Small intestine (tissue), 7 donors: ENCODE measurements around the gene SIPA1L3. TPM values are rescaled to one million over a fixed set of nuclear protein-coding genes. Genes with fewer than 3 reads are reported as not detected.
A peak's percentile ranks its signal among the peaks of the same experiment; 100 is the strongest.

ENCODE experiments used
- DNase-seq, 2 donors: peaks; one replicate each; pipeline versions ENCODE4 v3.0.0 to v3.0.0-alpha.2; 2013
- FAIRE-seq: peaks from 2 replicates; lab custom pipeline; 2012; peaks lifted over from hg19 to GRCh38; lab: Jason Lieb, UNC
- H3K27ac ChIP-seq, 3 donors: one replicate each; pipeline ENCODE4 v1.5.1; 2013; ENCODE audit warnings: low read length in 2 of 3, mild to moderate bottlenecking in 2 of 3, control low read depth in 1 of 3, inconsistent platforms in 1 of 3, low read depth in 1 of 3, moderate library complexity in 1 of 3
- H3K27me3 ChIP-seq, 3 donors: one replicate each; pipeline ENCODE4 v1.6.1; 2013; ENCODE audit warnings: low read length in 3 of 3, inconsistent platforms in 1 of 3; ENCODE audit not compliant: control insufficient read depth in 3 of 3, insufficient read depth in 3 of 3
- H3K36me3 ChIP-seq, 3 donors: one replicate each; pipeline ENCODE4 v1.6.1; 2013; ENCODE audit warnings: low read length in 3 of 3, inconsistent platforms in 1 of 3, low read depth in 1 of 3, mild to moderate bottlenecking in 1 of 3, moderate library complexity in 1 of 3; ENCODE audit not compliant: control insufficient read depth in 3 of 3, insufficient read depth in 2 of 3
- H3K4me1 ChIP-seq, 3 donors: one replicate each; pipeline ENCODE4 v1.6.1; 2013; ENCODE audit warnings: low read length in 2 of 3, inconsistent platforms in 1 of 3, low read depth in 1 of 3, mild to moderate bottlenecking in 1 of 3, moderate library complexity in 1 of 3; ENCODE audit not compliant: control insufficient read depth in 3 of 3, insufficient read depth in 2 of 3
- H3K4me3 ChIP-seq, 3 donors: one replicate each; pipeline ENCODE4 v1.5.1; 2013; ENCODE audit warnings: low read length in 3 of 3, control low read depth in 1 of 3, inconsistent platforms in 1 of 3, low read depth in 1 of 3, mild to moderate bottlenecking in 1 of 3, moderate library complexity in 1 of 3
- H3K9me3 ChIP-seq, 2 donors: one replicate each; pipeline ENCODE4 v1.6.1; 2013; ENCODE audit warnings: low read depth in 1 of 2, low read length in 1 of 2; ENCODE audit not compliant: control insufficient read depth in 2 of 2, insufficient read depth in 1 of 2
- WGBS, 3 donors: extraction: QIAGEN DNeasy Blood & Tissue Kit; methylation state at CpG; one replicate each; pipeline ENCODE4 v1.1.7; 2013; 5-methylcytosine and 5-hydroxymethylcytosine counted together
- polyA plus RNA-seq, 4 donors: library from polyadenylated mRNA; stranded (reverse) in 3 of 4; unstranded in 1 of 4; fragments of 200-250 nt in 3 of 4; fragments of 120-200 nt in 1 of 4; gene quantifications; one replicate each; pipeline versions ENCODE4 v1.2.1 to v1.2.3, GENCODE V29; 2013
- donor health status: healthy with polysubstance abuse.
- donor health status: control.
- donor health status: control.
- donor health status: Bipolar disorder and iron deficiency.
- donor health status: healthy.

The SIPA1L3 gene
- polyA plus RNA-seq, 4 donors, result 19.2 to 57.9 (median 34.1) TPM

DNA sequence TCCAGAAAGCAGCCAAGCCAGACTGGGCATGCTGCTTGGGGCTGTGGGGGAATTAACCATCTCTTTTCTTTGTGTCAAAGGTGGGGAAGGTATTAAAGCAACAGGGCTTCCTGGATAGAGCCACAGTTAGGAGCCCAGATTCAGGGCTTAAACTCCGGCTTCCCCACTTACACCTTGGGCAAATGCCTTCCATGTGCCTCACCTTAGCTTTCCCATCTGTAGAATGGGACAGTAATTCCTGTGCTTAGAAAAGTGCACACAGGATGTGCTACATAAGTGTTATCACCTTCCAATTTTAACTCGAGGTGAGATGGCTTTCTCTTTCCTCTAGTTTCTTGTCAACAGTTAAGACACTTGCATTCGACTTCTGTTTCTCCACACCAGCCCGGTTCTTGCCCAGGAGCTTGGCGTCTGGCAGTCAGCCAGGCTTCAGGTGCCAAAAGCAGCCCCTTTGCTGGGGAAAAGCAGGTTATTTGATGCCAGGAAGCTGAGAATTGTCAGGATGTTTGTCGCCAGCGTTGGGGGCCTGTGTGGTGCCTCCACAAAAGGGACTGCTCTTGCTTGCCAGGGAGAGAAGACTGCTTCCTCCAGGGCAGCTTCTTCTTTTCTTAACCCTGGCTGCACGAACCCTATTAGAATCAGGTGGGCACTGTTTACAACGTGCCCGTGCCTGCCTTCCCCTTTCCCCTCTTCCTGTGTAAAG is 79.2 kb downstream of the SIPA1L3 start:
- H3K4me3 ChIP-seq, result no peak overlapping the region
- 60 to 63% (median 62%) methylated on average over 10 of the region's 10 CpGs for WGBS, 3 donors
- H3K27ac ChIP-seq, result no peak overlapping the region
- peaks cover 0 to 41% (median 6%) of the 10 kb centered on the region in 3 donors for H3K4me1 ChIP-seq
- no peak for FAIRE-seq
- H3K36me3 ChIP-seq, result peaks cover 0 to 43% (median 0%) of the 10 kb centered on the region in 3 donors
- no peaks in the 10 kb centered on the region for H3K9me3 ChIP-seq
- no peak for DNase-seq
- H3K27me3 ChIP-seq, result no peaks in the 10 kb centered on the region

DNA sequence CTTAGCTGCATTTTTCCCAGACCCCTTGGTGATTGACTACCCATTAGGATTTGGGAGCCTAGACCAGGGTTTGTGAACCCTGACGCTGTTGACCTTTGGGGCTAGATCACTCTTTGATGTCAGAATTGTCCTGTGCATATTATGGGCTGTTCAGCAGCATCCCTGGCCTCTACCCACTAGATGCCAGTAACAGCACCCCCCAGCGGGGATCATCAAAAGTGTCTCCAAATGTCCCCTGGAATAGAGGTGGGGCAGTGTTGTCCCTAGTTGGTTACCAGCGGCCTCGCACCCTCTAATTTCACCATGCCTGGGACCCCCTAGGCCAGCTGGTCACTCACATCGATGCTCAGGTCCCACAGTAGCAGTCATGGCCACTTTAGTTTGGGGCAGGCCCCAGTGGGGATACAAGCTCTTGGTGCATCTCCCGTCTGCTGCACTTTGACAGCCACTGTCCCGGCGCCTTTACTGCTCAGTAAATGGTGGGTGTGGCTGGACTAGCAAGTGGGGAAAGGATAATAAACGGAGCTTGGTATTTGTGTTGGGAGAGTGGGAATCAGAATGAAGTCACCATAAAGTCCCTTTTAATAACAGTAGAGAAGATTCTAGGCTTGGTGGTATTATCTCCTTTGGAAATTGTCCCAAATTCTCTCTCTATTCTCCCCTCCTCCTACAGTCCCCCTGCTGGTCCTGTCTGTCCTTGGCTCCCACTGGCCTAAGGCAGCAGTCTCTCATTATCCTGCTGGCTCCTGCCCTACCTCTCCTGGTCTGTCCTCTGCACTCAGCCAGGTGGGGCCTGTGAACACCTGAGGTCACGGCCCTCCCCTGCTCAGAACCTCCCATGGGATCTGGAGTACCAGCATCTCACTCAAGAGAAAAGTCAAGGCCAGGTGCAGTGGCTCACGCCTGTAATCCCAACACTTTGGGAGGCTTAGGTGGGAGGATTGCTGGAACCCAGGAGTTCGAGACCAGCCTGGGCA is 80.6 kb downstream of the SIPA1L3 start:
- Histone ChIP-seq H3K9me3 (no peaks in the 10 kb centered on the region), H3K36me3 (peaks cover 0 to 49% (median 0%) of the 10 kb centered on the region in 3 donors), H3K27ac (peak overlapping the region in 1 of 3 donors; percentile 14), H3K27me3 (no peaks in the 10 kb centered on the region), H3K4me3 (no peak overlapping the region), H3K4me1 (peaks cover 0 to 27% (median 1%) of the 10 kb centered on the region in 3 donors)
- WGBS, 3 donors, result 51 to 69% (median 61%) methylated on average over 12 of the region's 12 CpGs
- peak; percentile 44 to 63 for DNase-seq
- no peak for FAIRE-seq

DNA sequence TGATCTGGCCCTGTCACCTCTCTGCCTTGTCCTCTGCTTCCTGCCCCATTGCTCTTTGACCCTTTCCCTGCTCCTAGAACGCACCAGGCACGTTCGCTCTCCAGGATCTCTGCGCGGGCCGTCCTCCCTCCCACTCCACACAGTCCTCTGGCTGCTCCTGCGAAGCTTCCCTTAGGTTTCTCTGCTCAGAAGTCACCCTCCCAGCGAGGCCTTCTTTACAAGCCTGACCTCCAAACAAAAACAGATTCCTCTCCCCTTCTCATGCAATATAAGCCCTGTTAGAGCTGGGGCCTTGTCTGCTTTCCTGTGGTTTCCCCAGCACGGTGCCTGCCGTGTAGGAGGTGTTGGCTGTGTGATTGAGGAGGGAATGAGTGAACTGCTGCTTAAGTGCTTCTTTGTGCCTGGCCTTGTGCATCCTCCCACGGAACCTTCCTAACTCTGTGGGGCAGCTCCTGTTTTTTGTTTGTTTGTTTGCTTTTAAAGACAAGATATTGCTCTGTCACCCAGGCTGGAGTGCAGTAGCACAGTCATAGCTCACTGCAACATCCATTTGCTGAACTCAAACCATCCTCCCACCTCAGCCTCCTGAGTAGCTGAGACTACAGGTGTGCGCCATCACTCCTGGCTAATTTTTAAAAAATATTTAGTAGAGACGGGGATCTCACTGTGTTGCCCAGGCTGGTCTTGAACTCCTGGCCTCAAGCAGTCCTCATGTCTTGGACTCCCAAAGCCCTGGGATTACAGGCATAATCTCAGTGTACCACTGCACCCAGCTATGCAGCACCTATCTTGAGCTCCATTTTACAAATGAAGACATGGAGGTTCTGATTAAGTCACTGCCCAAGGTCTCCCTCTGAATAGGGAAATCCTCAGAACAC is 82.0 kb downstream of the SIPA1L3 start:
- Histone ChIP-seq H3K27me3 (no peaks in the 10 kb centered on the region), H3K4me1 (peaks cover 0 to 21% (median 0%) of the 10 kb centered on the region in 3 donors), H3K27ac (peak overlapping the region in 1 of 3 donors; percentile 28), H3K9me3 (no peaks in the 10 kb centered on the region), H3K4me3 (no peak overlapping the region), H3K36me3 (peaks cover 0 to 43% (median 0%) of the 10 kb centered on the region in 3 donors)
- 63 to 76% (median 70%) methylated on average over 13 of the region's 13 CpGs for WGBS, 3 donors
- FAIRE-seq, result no peak
- DNase-seq, result peak; percentile 17 to 51

DNA sequence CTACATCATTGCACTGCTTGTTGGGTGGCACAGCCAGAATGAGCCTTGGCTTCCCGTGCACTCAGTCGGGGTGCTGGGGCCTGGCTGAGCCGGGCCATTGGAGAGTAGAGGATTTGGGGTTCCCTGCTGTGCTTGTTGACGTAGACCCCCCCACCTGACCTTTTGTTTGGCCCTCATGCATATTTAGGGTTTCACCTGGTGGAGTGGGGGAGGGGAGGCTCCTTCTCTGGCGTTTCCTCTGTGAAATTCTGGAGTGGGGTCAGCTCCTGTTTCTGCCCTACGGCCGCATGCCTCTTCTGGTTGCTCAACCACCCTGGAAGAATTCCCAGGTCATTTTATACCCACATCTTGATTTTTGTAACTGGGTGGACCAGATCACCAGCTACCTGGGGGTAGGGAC is 82.8 kb downstream of the SIPA1L3 start:
- DNase-seq (no peak), FAIRE-seq (no peak)
- Histone ChIP-seq H3K4me3 (no peak overlapping the region), H3K27ac (no peak overlapping the region), H3K36me3 (peaks cover 0 to 51% (median 0%) of the 10 kb centered on the region in 3 donors), H3K9me3 (no peaks in the 10 kb centered on the region), H3K4me1 (peaks cover 0 to 21% (median 0%) of the 10 kb centered on the region in 3 donors), H3K27me3 (no peaks in the 10 kb centered on the region)
- 89 to 94% (median 94%) methylated on average over 7 of the region's 7 CpGs for WGBS, 3 donors

DNA sequence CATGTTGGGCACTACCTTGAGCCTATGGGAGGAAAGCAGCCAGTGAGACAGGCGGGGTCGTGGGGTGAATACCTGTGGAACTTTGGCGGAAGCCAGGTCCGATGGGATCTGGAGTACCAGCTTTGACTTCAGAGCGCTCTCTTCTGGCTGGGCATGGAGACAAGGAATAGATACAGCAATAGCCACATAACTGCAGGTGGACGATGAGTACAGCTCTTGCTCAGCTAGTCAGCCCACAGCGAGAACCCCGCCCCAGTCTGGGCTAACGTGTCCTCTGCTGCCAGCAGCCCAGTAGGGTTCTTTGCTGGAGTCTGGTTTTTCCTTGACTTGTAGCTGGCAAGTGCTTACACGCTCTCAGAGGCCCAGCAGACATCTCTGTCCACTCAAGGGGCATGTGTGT is 83.4 kb downstream of the SIPA1L3 start:
- Histone ChIP-seq H3K9me3 (no peaks in the 10 kb centered on the region), H3K27me3 (no peaks in the 10 kb centered on the region), H3K4me1 (peaks cover 0 to 21% (median 0%) of the 10 kb centered on the region in 3 donors), H3K36me3 (peaks cover 0 to 56% (median 0%) of the 10 kb centered on the region in 3 donors), H3K4me3 (no peak overlapping the region), H3K27ac (no peak overlapping the region)
- FAIRE-seq (no peak), DNase-seq (no peak)
- 81 to 87% (median 83%) methylated on average over 10 of the region's 10 CpGs for WGBS, 3 donors

DNA sequence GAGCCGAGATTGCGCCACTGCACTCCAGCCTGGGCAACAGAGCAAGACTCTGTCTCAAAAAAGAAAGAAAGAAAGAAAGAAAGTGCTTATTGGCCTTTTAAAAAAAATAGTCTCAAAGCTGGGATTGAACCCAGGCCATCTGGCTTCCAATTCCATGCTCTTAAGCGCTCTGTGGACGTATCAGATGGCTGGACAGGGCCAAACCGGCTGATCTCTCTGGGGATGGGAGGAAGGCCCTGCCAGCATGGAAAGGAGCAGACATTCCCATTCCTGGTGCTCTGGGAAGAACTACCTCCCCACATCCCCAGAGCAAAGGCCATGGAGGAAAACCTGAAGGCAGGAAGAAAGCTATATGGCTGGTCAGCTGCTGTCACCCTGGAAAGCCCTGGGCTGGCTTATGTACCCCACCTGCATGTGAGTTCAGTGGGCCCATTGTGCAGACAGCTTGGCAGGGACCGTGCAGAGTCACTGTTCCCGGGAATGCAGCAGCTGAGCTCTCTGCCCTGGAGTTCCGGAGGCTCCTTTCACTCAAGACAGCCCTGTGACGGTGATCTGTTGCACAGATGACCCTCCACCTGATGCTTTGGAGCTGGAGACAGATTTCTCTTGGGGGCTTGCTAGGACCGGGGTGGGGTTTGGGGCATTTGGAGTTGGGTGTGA is 84.3 kb downstream of the SIPA1L3 start:
- H3K36me3 ChIP-seq, result peaks cover 0 to 56% (median 0%) of the 10 kb centered on the region in 3 donors
- H3K9me3 ChIP-seq, result no peaks in the 10 kb centered on the region
- peaks cover 0 to 21% (median 0%) of the 10 kb centered on the region in 3 donors for H3K4me1 ChIP-seq
- H3K27me3 ChIP-seq, result no peaks in the 10 kb centered on the region
- FAIRE-seq, result no peak
- DNase-seq, result no peak
- H3K4me3 ChIP-seq, result no peak overlapping the region
- H3K27ac ChIP-seq, result no peak overlapping the region
- 79 to 85% (median 82%) methylated on average over 10 of the region's 10 CpGs for WGBS, 3 donors

DNA sequence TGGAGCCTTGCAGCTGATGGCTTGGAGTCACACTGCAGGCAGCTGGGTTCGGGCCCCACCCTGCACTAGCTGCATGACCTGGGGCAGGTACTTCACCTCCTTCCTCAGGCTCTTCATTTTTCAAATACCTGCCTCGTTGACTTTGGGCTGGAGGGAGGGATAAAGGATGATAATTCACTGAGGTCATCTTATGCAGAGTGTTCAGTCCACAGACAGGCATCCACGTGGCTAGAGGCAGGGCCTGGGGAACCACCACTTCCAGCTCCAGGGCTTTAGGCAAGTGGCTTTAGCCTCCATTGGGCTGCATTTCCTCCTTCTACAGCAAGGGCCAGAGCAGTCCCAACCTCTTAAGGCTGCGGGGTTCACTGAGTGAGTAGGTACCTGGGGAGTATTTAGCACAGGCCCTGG is 84.8 kb downstream of the SIPA1L3 start:
- DNase-seq (no peak), FAIRE-seq (no peak)
- H3K9me3 ChIP-seq, result no peaks in the 10 kb centered on the region
- peaks cover 0 to 21% (median 0%) of the 10 kb centered on the region in 3 donors for H3K4me1 ChIP-seq
- H3K36me3 ChIP-seq, result peaks cover 0 to 53% (median 0%) of the 10 kb centered on the region in 3 donors
- H3K4me3 ChIP-seq, result no peak overlapping the region
- WGBS, 3 donors, result 59 to 71% (median 64%) methylated on average over 4 of the region's 4 CpGs
- H3K27ac ChIP-seq, result no peak overlapping the region
- no peaks in the 10 kb centered on the region for H3K27me3 ChIP-seq
